ENCODE data around the gene PROM2. TPM values are rescaled to one million over a fixed set of nuclear protein-coding genes. Genes with fewer than 3 reads are reported as not detected.
"Not testable (repeated sequence)": the region's sequence is repeated elsewhere in the genome, so short reads cannot be mapped to it uniquely, and the experiment has no call there.

PROM2 gene
- total and polyA plus RNA-seq, 2 donors (not counting 3 experiments of a cell fraction or from before 2014, with no cell fraction given), result 0.39 to 0.60 TPM

DNA sequence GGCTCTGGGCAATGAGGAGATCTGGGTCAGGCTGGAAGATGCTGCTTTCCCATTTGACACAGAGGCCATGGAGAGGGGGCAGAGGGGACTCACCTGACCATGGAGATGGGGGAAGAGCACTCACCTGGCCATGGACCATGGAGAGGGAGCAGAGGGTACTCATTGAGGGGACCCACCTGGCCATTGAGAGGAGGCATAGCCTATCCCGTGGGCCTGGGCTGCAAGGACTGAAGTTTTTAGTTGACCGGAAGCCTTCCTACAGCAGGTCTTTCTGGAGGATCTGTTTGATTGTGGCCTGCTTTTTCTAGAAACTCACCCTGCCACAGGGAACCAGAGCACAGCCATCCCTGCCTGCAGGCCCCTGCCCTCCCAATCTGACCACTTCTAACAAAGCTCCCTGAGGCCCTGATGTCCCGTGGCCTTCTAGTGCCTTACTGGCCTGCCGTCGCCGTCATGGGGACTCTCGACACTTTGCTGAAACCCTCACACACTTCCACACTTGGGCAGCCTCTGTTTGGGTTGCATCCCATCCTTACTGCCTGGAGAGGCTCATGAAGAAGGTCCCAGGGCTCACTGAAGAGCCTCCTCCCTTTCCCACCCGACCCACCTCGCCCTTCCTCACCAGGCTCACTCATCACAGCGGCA, 5.1 kb upstream of the PROM2 start:
- POLR2A ChIA-PET, result no interaction called here

DNA sequence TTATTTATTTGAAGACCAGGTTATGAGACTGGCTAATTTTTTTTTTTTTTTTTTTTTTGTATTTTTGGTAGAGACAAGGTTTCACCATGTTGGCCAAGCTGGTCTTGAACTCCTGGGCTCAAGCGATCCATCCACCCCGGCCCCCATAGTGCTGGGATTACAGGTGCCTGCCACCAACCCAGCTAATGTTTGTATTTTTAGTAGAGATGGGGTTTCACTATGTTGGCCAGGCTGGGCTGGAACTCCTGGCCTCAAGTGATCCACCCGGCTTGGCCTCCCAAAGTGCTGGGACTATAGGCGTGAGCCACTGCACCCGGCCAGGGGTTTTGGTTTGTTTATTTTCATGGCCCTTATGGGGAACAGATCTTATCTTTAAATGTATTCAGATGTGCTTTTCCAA, 4.5 kb upstream of the PROM2 start:
- H3K27me3 ChIP-seq (ENCODE audit: control insufficient read depth in 2 of 2, insufficient read depth in 2 of 2, low read length in 2 of 2); H3K9me1 ChIP-seq (replicated peaks; ENCODE audit: control insufficient read depth, extremely low read depth, insufficient read depth, low read length); intact Hi-C loops (cut with micrococcal nuclease); H3K4me2 ChIP-seq (ENCODE audit: insufficient read depth, low read length); BruUV-seq (replicated peaks); H3K36me3 ChIP-seq (ENCODE audit: control insufficient read depth in 2 of 2, extremely low read depth in 1 of 2, insufficient read depth in 2 of 2, low read length in 2 of 2); DNase-seq (ENCODE audit: low read depth, low spot score); FAIRE-seq; POLR2A ChIA-PET; H2AFZ ChIP-seq (ENCODE audit: low read depth, low read length); H3K27ac ChIP-seq (ENCODE audit: insufficient read depth, low read depth, low read length); dilution Hi-C loops (cut with MboI; ENCODE audit: extremely low pct_ligation_motif_present, low sequenced_read_pairs); H3K9me3 ChIP-seq (replicated peaks; ENCODE audit: control insufficient read depth, insufficient read depth, low read length); H3K9ac ChIP-seq (replicated peaks; ENCODE audit: extremely low read depth, insufficient read depth, low read length); H3K4me3 ChIP-seq (replicated peaks in 1 of 3; ENCODE audit: insufficient read depth in 1 of 3, low read depth in 1 of 3, low read length in 3 of 3); CTCF ChIA-PET; H3K79me2 ChIP-seq (ENCODE audit: control insufficient read depth, insufficient read depth, low read length); H3K4me1 ChIP-seq (ENCODE audit: control insufficient read depth, extremely low read depth, insufficient read depth, low read length); H4K20me1 ChIP-seq (replicated peaks; ENCODE audit: control insufficient read depth, extremely low read depth, insufficient read depth, low read length): not testable (repeated sequence)

More for the DNA sequence above, 5.1 kb upstream of the PROM2 start:
- Histone ChIP-seq H2AFZ (ENCODE audit: low read depth, low read length) (no peak overlapping the region), H4K20me1 (replicated peaks; ENCODE audit: control insufficient read depth, extremely low read depth, insufficient read depth, low read length) (no peaks in the 10 kb centered on the region), H3K9ac (replicated peaks; ENCODE audit: extremely low read depth, insufficient read depth, low read length) (no peak overlapping the region), H3K36me3 (ENCODE audit: control insufficient read depth in 2 of 2, extremely low read depth in 1 of 2, insufficient read depth in 2 of 2, low read length in 2 of 2) (no peaks in the 10 kb centered on the region), H3K79me2 (ENCODE audit: control insufficient read depth, insufficient read depth, low read length) (no peaks in the 10 kb centered on the region), H3K27ac (ENCODE audit: insufficient read depth, low read depth, low read length) (no peak overlapping the region), H3K4me3 (replicated peaks in 1 of 3; ENCODE audit: insufficient read depth in 1 of 3, low read depth in 1 of 3, low read length in 3 of 3) (no peak overlapping the region), H3K9me1 (replicated peaks; ENCODE audit: control insufficient read depth, extremely low read depth, insufficient read depth, low read length) (no peaks in the 10 kb centered on the region), H3K27me3 (ENCODE audit: control insufficient read depth in 2 of 2, insufficient read depth in 2 of 2, low read length in 2 of 2) (no peaks in the 10 kb centered on the region), H3K9me3 (replicated peaks; ENCODE audit: control insufficient read depth, insufficient read depth, low read length) (no peaks in the 10 kb centered on the region), H3K4me1 (ENCODE audit: control insufficient read depth, extremely low read depth, insufficient read depth, low read length) (no peaks in the 10 kb centered on the region), H3K4me2 (ENCODE audit: insufficient read depth, low read length) (no peak overlapping the region)
- intact Hi-C loops (cut with micrococcal nuclease) (no loop called here), dilution Hi-C loops (cut with MboI; ENCODE audit: extremely low pct_ligation_motif_present, low sequenced_read_pairs) (no loop called here)
- TF ChIP-seq, protein P1, sequence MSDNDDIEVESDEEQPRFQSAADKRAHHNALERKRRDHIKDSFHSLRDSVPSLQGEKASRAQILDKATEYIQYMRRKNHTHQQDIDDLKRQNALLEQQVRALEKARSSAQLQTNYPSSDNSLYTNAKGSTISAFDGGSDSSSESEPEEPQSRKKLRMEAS (IDR thresholded peaks at IDR 0.05; ENCODE audit: insufficient read depth, insufficient read length), result no peak
- no peak for TF ChIP-seq JUN (IDR thresholded peaks at IDR 0.05; ENCODE audit: borderline replicate concordance, insufficient read depth, insufficient read length, low read depth)
- TF ChIP-seq MYC (IDR thresholded peaks at IDR 0.05; ENCODE audit: low read depth, low read length), result no peak
- no peak for TF ChIP-seq GATA2 (IDR thresholded peaks at IDR 0.05; ENCODE audit: insufficient read depth, insufficient read length, low read depth, low read length)
- TF ChIP-seq POLR2AphosphoS5 (IDR thresholded peaks at IDR 0.05; ENCODE audit: insufficient read depth, low read depth, low read length), result no peak
- no peak for TF ChIP-seq EZH2 (IDR thresholded peaks at IDR 0.05; ENCODE audit: borderline replicate concordance, low read depth, low read length, severe bottlenecking)
- no peak for TF ChIP-seq POLR2A (IDR thresholded peaks at IDR 0.05; ENCODE audit: low read depth, low read length)
- no peak for TF ChIP-seq FOS (IDR thresholded peaks at IDR 0.05; ENCODE audit: borderline replicate concordance, insufficient read depth, low read length)
- TF ChIP-seq, protein P2, sequence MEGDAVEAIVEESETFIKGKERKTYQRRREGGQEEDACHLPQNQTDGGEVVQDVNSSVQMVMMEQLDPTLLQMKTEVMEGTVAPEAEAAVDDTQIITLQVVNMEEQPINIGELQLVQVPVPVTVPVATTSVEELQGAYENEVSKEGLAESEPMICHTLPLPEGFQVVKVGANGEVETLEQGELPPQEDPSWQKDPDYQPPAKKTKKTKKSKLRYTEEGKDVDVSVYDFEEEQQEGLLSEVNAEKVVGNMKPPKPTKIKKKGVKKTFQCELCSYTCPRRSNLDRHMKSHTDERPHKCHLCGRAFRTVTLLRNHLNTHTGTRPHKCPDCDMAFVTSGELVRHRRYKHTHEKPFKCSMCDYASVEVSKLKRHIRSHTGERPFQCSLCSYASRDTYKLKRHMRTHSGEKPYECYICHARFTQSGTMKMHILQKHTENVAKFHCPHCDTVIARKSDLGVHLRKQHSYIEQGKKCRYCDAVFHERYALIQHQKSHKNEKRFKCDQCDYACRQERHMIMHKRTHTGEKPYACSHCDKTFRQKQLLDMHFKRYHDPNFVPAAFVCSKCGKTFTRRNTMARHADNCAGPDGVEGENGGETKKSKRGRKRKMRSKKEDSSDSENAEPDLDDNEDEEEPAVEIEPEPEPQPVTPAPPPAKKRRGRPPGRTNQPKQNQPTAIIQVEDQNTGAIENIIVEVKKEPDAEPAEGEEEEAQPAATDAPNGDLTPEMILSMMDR (IDR thresholded peaks at IDR 0.05; ENCODE audit: extremely low read depth in 1 of 2, insufficient read depth in 1 of 2, low read depth in 1 of 2, low read length in 2 of 2), result no peak
- DNase-seq (ENCODE audit: low read depth, low spot score) (no peak), FAIRE-seq (no peak)
- CTCF ChIA-PET, result no interaction called here
- BruUV-seq (replicated peaks), result no TSS peak
